Measurements from ENCODE around the gene ABI1.

The ABI1 gene

GRCh38 chr10:26711324-26711723 lies 149.4 kb downstream of the ABI1 start:
- no peak overlapping the region for H3K4me3 ChIP-seq (ENCODE audit: low read depth, low read length)
- no peaks in the 10 kb centered on the region for H3K27me3 ChIP-seq (ENCODE audit: control insufficient read depth, insufficient read depth, low read length)
- no peak overlapping the region for H3K27ac ChIP-seq
- H3K79me2 ChIP-seq = no peaks in the 10 kb centered on the region
- no peaks in the 10 kb centered on the region for H3K9me3 ChIP-seq (ENCODE audit: control insufficient read depth, low read length)
- H3K4me2 ChIP-seq (ENCODE audit: low read length) = no peak overlapping the region
- no peaks in the 10 kb centered on the region for H3K4me1 ChIP-seq
- H3K36me3 ChIP-seq (ENCODE audit: control insufficient read depth, insufficient read depth, low read length) = no peaks in the 10 kb centered on the region
- no peak for TF ChIP-seq CTCF (IDR thresholded peaks at IDR 0.05)
- H2AFZ ChIP-seq = no peak overlapping the region
- H3K9ac ChIP-seq = no peak overlapping the region

GRCh38 chr10:26706936-26707335 lies 153.8 kb downstream of the ABI1 start:
- no peaks in the 10 kb centered on the region for H3K36me3 ChIP-seq (ENCODE audit: control insufficient read depth, insufficient read depth, low read length)
- no peak overlapping the region for H3K4me3 ChIP-seq (ENCODE audit: low read depth, low read length)
- H3K9me3 ChIP-seq (ENCODE audit: control insufficient read depth, low read length) = no peaks in the 10 kb centered on the region
- no peaks in the 10 kb centered on the region for H3K27me3 ChIP-seq (ENCODE audit: control insufficient read depth, insufficient read depth, low read length)
- H3K79me2 ChIP-seq = no peaks in the 10 kb centered on the region
- TF ChIP-seq CTCF (IDR thresholded peaks at IDR 0.05) = no peak
- no peak overlapping the region for H3K4me2 ChIP-seq (ENCODE audit: low read length)
- no peak overlapping the region for H3K9ac ChIP-seq
- H3K27ac ChIP-seq = no peak overlapping the region
- H3K4me1 ChIP-seq = no peaks in the 10 kb centered on the region
- no peak overlapping the region for H2AFZ ChIP-seq

- H3K4me3 ChIP-seq (ENCODE audit: low read depth, low read length) = no peak overlapping the region
- TF ChIP-seq CTCF (IDR thresholded peaks at IDR 0.05) = no peak
- H3K79me2 ChIP-seq = no peaks in the 10 kb centered on the region
- H3K9ac ChIP-seq = no peak overlapping the region
- H3K36me3 ChIP-seq (ENCODE audit: control insufficient read depth, insufficient read depth, low read length) = no peaks in the 10 kb centered on the region
- H3K4me2 ChIP-seq (ENCODE audit: low read length) = no peak overlapping the region
- H3K4me1 ChIP-seq = no peaks in the 10 kb centered on the region
- no peaks in the 10 kb centered on the region for H3K9me3 ChIP-seq (ENCODE audit: control insufficient read depth, low read length)
- no peak overlapping the region for H2AFZ ChIP-seq
- H3K27ac ChIP-seq = no peak overlapping the region
- H3K27me3 ChIP-seq (ENCODE audit: control insufficient read depth, insufficient read depth, low read length) = no peaks in the 10 kb centered on the region
Observed at GRCh38 chr10:26706206-26706605, 154.6 kb downstream of the ABI1 start.

- no peak overlapping the region for H2AFZ ChIP-seq
- no peak overlapping the region for H3K27ac ChIP-seq
- no peak for TF ChIP-seq CTCF (IDR thresholded peaks at IDR 0.05)
- H3K9ac ChIP-seq = no peak overlapping the region
- no peaks in the 10 kb centered on the region for H3K9me3 ChIP-seq (ENCODE audit: control insufficient read depth, low read length)
- no peaks in the 10 kb centered on the region for H3K4me1 ChIP-seq
- no peaks in the 10 kb centered on the region for H3K36me3 ChIP-seq (ENCODE audit: control insufficient read depth, insufficient read depth, low read length)
- H3K79me2 ChIP-seq = no peaks in the 10 kb centered on the region
- no peak overlapping the region for H3K4me2 ChIP-seq (ENCODE audit: low read length)
- H3K4me3 ChIP-seq (ENCODE audit: low read depth, low read length) = no peak overlapping the region
- H3K27me3 ChIP-seq (ENCODE audit: control insufficient read depth, insufficient read depth, low read length) = no peaks in the 10 kb centered on the region
Observed at GRCh38 chr10:26703974-26704373, 156.8 kb downstream of the ABI1 start.

- Histone ChIP-seq H3K9me3 (ENCODE audit: control insufficient read depth, low read length) (no peaks in the 10 kb centered on the region), H3K79me2 (peaks cover 3% of the 10 kb centered on the region), H3K27me3 (ENCODE audit: control insufficient read depth, insufficient read depth, low read length) (no peaks in the 10 kb centered on the region), H3K9ac (no peak overlapping the region), H3K4me1 (peaks cover 4% of the 10 kb centered on the region), H3K36me3 (ENCODE audit: control insufficient read depth, insufficient read depth, low read length) (no peaks in the 10 kb centered on the region), H3K4me2 (ENCODE audit: low read length) (no peak overlapping the region), H3K4me3 (ENCODE audit: low read depth, low read length) (no peak overlapping the region), H2AFZ (no peak overlapping the region), H3K27ac (no peak overlapping the region)
- TF ChIP-seq CTCF (IDR thresholded peaks at IDR 0.05) = no peak
Observed at GRCh38 chr10:26703096-26703495, 157.7 kb downstream of the ABI1 start.

Measured in parathyroid adenoma (tissue), 2 donors.